Heart left ventricle (tissue), 16 donors: ENCODE results near the gene NEURL2. TPM values are rescaled to one million over a fixed set of nuclear protein-coding genes. Genes with fewer than 3 reads are reported as not detected.

Source experiments
- ATAC-seq, 4 donors: fragments of 200-7000 bp; cut with Tn5 transposase; one replicate each; pipeline ENCODE4 v1.9.1; 2020 to 2022; ENCODE audit warnings: moderate library complexity in 4 of 4, mild to moderate bottlenecking in 3 of 4, moderate number of reproducible peaks in 1 of 4
- DNase-seq, 5 donors: peaks; one replicate each; pipeline ENCODE4 v3.0.0-alpha.2; 2020
- H3K27ac ChIP-seq, 12 donors: fragments of 200-600 bp; sonication (generic) in 4 of 12; one replicate each; pipeline versions ENCODE4 v1.5.0 to v1.8.0; 2016 to 2022; ENCODE audit warnings: mild to moderate bottlenecking in 2 of 12
- H3K27me3 ChIP-seq, 9 donors: fragments of 200-600 bp; sonication (generic) in 2 of 9; one replicate each; pipeline versions ENCODE4 v1.5.1 to v1.8.0; 2016 to 2022; ENCODE audit warnings: mild to moderate bottlenecking in 3 of 9
- H3K36me3 ChIP-seq, 9 donors: fragments of 200-600 bp; sonication (generic) in 2 of 9; one replicate each; pipeline versions ENCODE4 v1.5.0 to v1.8.0; 2018 to 2022; ENCODE audit warnings: mild to moderate bottlenecking in 2 of 9
- H3K4me1 ChIP-seq, 12 donors: fragments of 200-600 bp; sonication (generic) in 4 of 12; one replicate each; pipeline versions ENCODE4 v1.5.0 to v1.8.0; 2016 to 2022; ENCODE audit warnings: mild to moderate bottlenecking in 3 of 12
- H3K4me3 ChIP-seq, 12 donors: fragments of 200-600 bp; sonication (generic) in 4 of 12; one replicate each; pipeline versions ENCODE4 v1.5.0 to v1.8.0; 2017 to 2022; ENCODE audit warnings: mild to moderate bottlenecking in 9 of 12, moderate library complexity in 4 of 12
- H3K9me3 ChIP-seq, 12 donors: fragments of 200-600 bp; sonication (generic) in 4 of 12; one replicate each; pipeline versions ENCODE4 v1.5.0 to v1.8.0; 2016 to 2022; ENCODE audit warnings: mild to moderate bottlenecking in 1 of 12
- CTCF ChIP-seq, 12 donors: fragments of 200-600 bp; sonication (generic) in 4 of 12; IDR thresholded peaks; one replicate each; pipeline versions ENCODE4 v1.5.0 to v1.8.0; 2018 to 2022; ENCODE audit warnings: antibody characterized with exemption in 12 of 12, mild to moderate bottlenecking in 5 of 12
- POLR2A ChIP-seq, 2 donors: fragments of 450-650 bp; IDR thresholded peaks; one replicate each; pipeline ENCODE4 v1.6.1; 2017; ENCODE audit warnings: antibody characterized with exemption in 2 of 2, mild to moderate bottlenecking in 2 of 2, moderate library complexity in 2 of 2
- WGBS, 4 donors: extraction: QIAGEN DNeasy Blood & Tissue Kit in 2 of 4; methylation state at CpG; one replicate each; pipeline versions ENCODE4 v1.1.5 to v1.1.7; 2013 to 2018; 5-methylcytosine and 5-hydroxymethylcytosine counted together
- intact Hi-C, 10 donors: fragments of 100-400 bp; cut with DNase I; formaldehyde crosslinking; loops; one replicate each; pipeline versions ENCODE4 v1.11.1 to v1.14.2; 2022
- polyA plus RNA-seq, 2 donors: library from polyadenylated mRNA; stranded (reverse); fragments of 200-250 nt; gene quantifications; one replicate each; pipeline ENCODE4 v1.2.3, GENCODE V29; 2013
- total RNA-seq, 9 donors: library from RNA; depleted of rRNA in 2 of 9; stranded (reverse); fragments of >200 nt in 2 of 9; fragmentation: NEBNext Ultra II Directional in 3 of 9; extraction: Animal tissue kit (Norgen Biotek cat#: 25700) in 3 of 9; gene quantifications; one replicate each; pipeline versions ENCODE4 v1.1.0 to v1.2.4, GENCODE V29; 2016 to 2023
- donor health status: ischemic (EF 13 %, LVEDD 7.1; RV severe dilation, severe dysfunction).
- donor health status: healthy with polysubstance abuse.
- donor health status: DM: no; HTN: yes; CAD: no.
- donor health status: DM: no; HTN: no; CAD: no.
- donor health status: ischemic (EF 25% LVEDD 6.9; RV normal size, moderate dysfunction).
- donor health status: ischemic (EF 25% LVEDD 5.7; RV mildly dilated, moderate dysfunction).
- donor health status: healthy.
- donor health status: DM: yes; HTN: yes; CAD: no.
- donor health status: ischemic (EF 35%, LVEDD 5.7; RV mildly dilated, moderate dysfunction).
- donor health status: nonischemic (EF 11% LVEDD 7.7; RV severe dilation, severe dysfunction).
- donor health status: DM: yes; HTN: yes; CAD: no.
- donor health status: PGD.
- donor health status: ischemic (EF 29% LVEDD 5.4; RV normal size, mild dysfunction).
- donor health status: nonischemic (EF 23%, LVEDD 6.1; RV moderate dilation, normal function).

Gene NEURL2
- total and polyA plus RNA-seq, 11 donors, result 3.0 to 14.8 (median 8.4) TPM

GRCh38 chr20:45853484-45853883 is 37.5 kb downstream of the NEURL2 start:
- TF ChIP-seq CTCF (IDR thresholded peaks at IDR 0.05) (no peak), POLR2A (IDR thresholded peaks at IDR 0.05) (no peak)
- no peak for ATAC-seq
- Histone ChIP-seq H3K27me3 (no peaks in the 10 kb centered on the region), H3K4me1 (peaks cover 3 to 43% (median 27%) of the 10 kb centered on the region in 12 donors), H3K27ac (no peak overlapping the region), H3K4me3 (no peak overlapping the region), H3K36me3 (peaks cover 0 to 52% (median 35%) of the 10 kb centered on the region in 9 donors), H3K9me3 (no peaks in the 10 kb centered on the region)
- no peak for DNase-seq
- intact Hi-C loops, result no loop called here
- WGBS, 4 donors, result 84 to 86% (median 85%) methylated on average over 2 of the region's 2 CpGs

GRCh38 chr20:45852326-45852725 is 38.7 kb downstream of the NEURL2 start:
- 95 to 99% (median 97%) methylated on average over 6 of the region's 6 CpGs for WGBS, 4 donors
- H3K9me3 ChIP-seq, result no peaks in the 10 kb centered on the region
- peaks cover 3 to 35% (median 21%) of the 10 kb centered on the region in 12 donors for H3K4me1 ChIP-seq
- H3K27ac ChIP-seq, result no peak overlapping the region
- DNase-seq (no peak), ATAC-seq (no peak)
- TF ChIP-seq CTCF (IDR thresholded peaks at IDR 0.05) (no peak), POLR2A (IDR thresholded peaks at IDR 0.05) (no peak)
- intact Hi-C loops, result no loop called here
- peaks cover 0 to 63% (median 46%) of the 10 kb centered on the region in 9 donors for H3K36me3 ChIP-seq
- no peaks in the 10 kb centered on the region for H3K27me3 ChIP-seq
- no peak overlapping the region for H3K4me3 ChIP-seq

- Histone ChIP-seq H3K27me3 (no peaks in the 10 kb centered on the region), H3K36me3 (peaks cover 0 to 72% (median 54%) of the 10 kb centered on the region in 9 donors), H3K9me3 (no peaks in the 10 kb centered on the region), H3K4me1 (peaks cover 3 to 32% (median 19%) of the 10 kb centered on the region in 12 donors), H3K4me3 (no peak overlapping the region), H3K27ac (peak overlapping the region in 3 of 12 donors; percentile 13 to 30 (median 25))
- TF ChIP-seq POLR2A (IDR thresholded peaks at IDR 0.05), result no peak
- TF ChIP-seq CTCF (IDR thresholded peaks at IDR 0.05), result no peak
- no peak for DNase-seq
- ATAC-seq, result no peak
- intact Hi-C loops, result no loop called here
Observed at GRCh38 chr20:45851501-45851900, 39.5 kb downstream of the NEURL2 start.

- DNase-seq, result no peak
- peak overlapping the region in 4 of 12 donors; percentile 3 to 30 (median 19) for H3K27ac ChIP-seq
- no peak overlapping the region for H3K4me3 ChIP-seq
- no peaks in the 10 kb centered on the region for H3K27me3 ChIP-seq
- intact Hi-C loops, result no loop called here
- no peaks in the 10 kb centered on the region for H3K9me3 ChIP-seq
- peaks cover 0 to 77% (median 60%) of the 10 kb centered on the region in 9 donors for H3K36me3 ChIP-seq
- peak in 3 of 4 donors; percentile 58 to 77 (median 73) for ATAC-seq
- 45 to 100% (median 55%) methylated on average over 1 of the region's 1 CpG for WGBS, 4 donors
- TF ChIP-seq POLR2A (IDR thresholded peaks at IDR 0.05) (no peak), CTCF (IDR thresholded peaks at IDR 0.05) (no peak)
- H3K4me1 ChIP-seq, result peaks cover under 1 to 27% (median 13%) of the 10 kb centered on the region in 12 donors
Observed at GRCh38 chr20:45850926-45851325, 40.1 kb downstream of the NEURL2 start.
